Stimulated activated CD4-positive, alpha-beta T cell treated with anti-CD3 and anti-CD28 coated beads, Interleukin-15, amount 100 ng/mL, for 24 hours (primary cell): ENCODE data around the gene PNMA1.

ENCODE experiments used
- DNase-seq: peaks from one replicate; pipeline ENCODE4 v3.0.0-alpha.2; 2020

PNMA1 gene

DNA sequence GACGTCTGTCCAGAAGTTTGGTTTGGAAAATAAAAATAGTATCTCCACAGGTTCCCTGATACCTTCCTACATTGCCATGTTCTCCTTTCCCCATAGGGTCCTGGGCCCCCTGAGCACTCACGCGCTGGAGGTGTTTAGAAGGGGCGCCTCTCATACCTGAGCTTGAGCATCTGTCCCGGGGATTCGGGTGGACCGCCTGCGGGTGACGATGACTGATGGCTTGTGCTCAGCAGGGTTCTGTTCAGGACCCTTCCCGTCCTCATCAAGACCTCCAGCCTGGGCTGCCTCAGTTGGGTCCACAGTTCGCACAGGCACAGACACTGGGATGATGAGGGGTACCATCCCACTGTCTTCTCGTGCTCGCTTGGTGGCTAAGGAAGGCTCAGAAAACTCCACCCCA, 22.7 kb upstream of the PNMA1 start:
- no peak for DNase-seq

DNA sequence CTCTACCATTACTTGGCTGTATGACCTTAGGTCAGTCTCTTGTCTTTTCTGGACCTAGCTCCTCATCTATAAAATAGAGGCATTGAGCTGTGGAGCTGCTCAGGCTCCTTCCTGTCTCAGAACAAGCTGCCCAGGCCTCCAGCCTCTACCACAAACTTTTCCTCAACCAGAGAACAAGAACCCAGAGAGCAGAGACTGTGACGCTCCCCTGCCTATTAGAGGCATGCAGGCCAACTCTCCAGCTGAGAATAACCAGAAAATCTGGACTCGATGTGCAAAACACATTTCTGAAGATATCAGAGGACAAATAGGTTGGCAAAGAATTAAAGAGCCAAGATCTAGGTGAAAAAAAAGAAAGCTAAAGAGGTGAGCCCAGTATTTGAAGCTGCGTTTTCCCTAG, 17.8 kb upstream of the PNMA1 start:
- DNase-seq = no peak

DNA sequence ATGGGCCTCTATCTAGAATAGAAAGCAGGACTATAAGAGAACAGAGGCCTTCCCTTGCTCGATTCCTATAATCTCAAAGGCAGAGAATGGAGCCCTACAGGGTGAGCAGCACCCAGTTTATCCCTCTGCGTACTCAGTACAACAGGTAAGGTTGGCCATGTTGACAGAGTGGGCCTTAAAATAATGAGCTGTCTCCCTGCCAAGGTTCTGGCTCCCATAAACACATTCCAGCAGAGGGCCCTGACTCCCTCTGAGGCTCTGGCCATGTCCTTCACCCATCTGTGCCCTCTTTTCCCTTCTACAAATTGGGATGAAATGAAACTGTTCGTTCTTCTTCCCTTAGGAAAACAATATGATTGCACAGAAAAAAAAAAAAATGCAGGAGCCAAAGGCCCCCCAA, 16.9 kb upstream of the PNMA1 start:
- DNase-seq = no peak

DNA sequence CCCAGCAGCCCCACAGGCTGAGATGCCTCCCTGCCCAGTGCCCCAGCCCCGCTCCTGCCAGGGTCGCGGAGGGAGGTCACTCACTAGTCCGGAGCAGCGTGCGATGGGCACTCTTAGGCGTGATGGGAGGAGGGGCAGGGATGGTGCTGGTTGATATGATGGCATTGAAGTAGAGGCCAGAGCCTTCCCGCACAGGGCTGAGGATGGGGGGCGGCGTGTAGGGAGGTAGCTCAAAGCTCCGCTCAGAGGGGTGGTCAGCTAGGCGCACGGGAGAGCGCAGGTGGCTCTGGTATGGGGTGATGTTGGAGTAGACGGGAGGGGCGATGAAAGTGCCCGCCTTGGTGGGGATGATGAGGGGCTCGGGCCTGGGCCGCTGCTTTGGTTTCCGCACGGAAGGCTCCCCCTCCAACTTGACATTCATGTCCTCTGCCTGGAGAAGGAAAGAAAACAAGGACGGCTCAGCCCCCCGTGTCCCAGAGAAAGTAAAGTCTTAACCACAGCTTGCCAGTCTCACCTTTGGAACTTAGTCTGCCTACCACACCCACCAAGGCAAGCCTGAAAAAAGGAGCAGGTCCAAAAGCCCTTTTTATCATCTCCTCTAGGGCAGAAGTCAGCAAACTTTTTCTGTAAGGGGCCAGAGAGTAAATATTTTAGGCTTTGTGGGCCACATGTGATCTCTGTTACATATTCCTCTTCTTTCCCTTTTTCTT, 15.5 kb upstream of the PNMA1 start:
- no peak for DNase-seq

DNA sequence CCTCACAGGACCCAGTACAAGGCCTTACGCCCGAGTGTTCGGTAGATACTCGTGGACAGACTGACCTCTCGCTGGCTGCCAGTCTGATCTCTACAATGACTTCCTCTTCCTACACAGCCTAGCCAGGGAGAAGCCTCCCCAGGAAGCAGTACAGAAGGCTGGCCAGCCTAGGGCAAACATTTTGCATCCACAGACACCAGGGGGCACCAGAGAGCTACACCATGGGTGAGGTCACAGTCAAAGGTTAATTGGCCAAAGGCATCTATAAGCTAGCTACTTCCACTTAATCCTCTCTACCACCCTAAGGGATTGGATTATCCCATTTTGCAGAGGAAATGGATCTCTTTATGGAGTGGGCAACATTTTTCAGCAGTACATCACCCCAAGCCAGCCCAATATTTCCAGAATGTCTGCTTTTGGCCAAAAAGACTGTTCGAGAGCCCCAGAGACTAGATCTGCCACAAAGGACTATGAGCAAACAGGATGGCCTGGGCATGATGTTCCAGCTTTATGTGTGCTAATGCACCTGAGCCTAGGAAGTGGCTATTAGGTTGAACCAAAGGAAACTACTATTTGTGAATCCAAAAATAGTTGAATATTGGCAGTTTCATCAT, 14.6 kb upstream of the PNMA1 start:
- DNase-seq = peak; percentile 92

DNA sequence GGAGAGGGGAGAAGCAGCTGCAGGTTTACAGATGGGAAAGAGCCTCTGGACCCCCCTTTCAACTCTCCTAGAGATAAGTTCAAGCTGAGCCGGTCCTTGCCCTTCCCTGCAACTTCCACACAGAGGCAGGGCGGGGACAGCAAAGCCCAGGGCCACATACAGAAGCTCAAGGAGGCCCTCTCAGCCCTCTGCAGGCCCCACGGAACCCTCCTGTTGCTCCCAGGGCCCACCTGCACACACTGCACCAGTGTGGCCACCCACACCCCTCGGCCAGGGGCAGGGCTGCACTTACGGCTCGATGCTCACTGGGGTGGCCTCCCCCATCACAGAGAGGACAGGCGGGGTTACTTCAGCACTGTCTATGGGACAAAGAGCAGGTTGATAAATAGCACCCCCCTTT, 13.0 kb upstream of the PNMA1 start:
- peak; percentile 1 for DNase-seq

DNA sequence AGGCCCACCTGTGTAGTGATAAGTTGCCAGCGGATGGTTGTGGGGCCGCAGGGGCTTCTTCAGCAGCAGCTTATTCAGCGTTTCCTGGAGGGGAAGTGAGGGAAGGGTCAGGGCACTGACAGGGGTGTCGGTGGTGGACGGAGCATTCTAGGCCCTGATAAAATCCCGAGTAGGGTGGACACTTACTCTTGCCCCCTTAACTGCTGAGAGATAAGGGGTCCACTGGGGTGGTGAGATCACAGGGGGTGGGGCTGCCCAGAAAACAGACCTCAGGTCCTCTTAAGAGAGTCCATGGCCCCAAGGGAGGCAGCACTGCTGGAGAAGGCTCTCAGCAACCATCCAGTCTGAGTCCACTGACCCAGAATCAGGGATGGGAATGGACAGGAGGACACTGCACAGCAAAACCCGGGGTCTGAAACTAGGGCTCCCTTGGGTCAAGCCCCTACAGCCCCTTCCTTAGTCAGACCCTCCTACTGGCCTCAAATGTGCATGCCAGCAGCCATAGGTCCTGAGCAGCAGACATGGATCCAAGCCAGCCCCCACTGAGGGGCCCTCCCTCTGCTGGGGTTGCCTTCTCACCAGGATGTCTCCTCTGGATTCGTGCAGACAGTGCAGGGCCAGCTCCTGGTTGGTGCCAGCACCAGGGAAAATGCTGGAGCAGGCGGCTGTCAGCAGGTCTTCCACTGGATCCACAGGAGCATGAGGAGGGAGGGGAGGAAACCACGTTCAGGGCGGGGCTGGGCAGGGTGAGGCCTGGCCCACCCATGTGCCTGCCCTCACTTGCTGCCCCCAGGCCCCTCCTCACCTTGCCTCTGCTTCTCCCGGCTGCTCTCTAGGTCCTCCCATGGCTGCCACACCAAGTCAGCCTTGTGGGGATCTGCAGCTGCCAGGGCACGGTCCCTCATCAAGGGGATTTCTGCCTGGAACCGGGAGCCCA, 12.1 kb upstream of the PNMA1 start:
- DNase-seq = no peak

DNA sequence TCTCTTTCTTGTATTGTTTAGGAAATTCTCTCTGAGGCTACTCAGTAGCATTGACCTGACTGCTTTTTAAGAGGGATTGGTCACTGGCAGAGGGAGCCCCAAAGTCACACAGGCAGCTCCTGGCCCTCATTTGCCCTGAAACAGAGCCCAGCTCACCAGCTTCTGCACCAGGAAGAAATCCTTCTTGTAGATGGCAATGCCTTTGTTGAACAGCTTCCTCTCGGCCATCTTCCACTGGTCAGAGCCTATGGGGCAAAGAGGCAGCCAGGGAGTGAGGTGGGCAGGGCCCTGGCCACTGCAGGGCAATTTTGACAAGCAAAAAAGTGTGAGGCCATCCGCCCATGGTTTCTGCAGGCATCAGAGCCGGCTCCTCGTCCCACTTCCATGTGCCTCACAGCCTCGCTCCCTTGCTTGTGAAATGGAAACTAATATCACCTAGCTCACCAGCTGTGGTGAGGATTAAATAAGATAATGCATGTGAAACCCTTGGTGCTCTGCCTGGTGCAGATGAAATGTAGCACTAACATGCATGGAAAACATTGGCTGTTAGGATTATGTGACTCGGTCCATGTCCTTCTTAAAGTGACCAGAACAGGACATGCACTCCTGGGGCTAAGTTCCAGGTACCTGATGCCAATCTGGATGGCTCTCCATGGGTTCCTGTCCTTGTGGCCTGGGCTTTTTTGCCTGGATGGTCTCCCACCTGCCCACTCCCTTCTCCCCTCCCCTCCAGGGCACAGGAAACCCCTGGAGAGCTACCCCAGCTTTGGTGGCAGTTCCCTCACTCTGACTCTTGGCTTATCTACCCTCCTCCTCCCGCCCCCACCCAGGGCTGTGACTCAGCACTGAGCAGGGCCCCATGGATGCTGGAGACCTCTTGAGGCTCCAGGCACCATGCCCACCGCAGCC, 11.2 kb upstream of the PNMA1 start:
- DNase-seq = peak; percentile 43

DNA sequence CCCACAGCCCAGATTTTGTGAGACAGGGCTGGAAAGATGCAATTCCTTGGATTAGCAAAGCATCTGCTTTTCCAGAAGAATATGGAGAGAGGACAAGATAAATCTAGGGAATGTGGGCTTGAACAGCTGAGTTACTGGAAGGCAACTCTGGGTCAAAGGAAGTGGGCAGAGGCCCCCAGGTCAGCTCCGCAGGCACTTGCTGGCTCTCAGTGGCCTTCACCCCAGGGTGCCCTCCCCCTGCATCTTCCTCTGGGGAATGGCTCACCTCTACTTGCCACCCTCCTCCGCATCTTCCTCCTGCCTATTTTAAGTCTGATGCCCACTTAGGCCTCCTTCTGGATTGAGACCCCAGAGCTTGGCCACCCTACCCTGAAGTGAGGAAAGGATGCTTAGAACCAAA, 10.5 kb upstream of the PNMA1 start:
- DNase-seq = no peak

DNA sequence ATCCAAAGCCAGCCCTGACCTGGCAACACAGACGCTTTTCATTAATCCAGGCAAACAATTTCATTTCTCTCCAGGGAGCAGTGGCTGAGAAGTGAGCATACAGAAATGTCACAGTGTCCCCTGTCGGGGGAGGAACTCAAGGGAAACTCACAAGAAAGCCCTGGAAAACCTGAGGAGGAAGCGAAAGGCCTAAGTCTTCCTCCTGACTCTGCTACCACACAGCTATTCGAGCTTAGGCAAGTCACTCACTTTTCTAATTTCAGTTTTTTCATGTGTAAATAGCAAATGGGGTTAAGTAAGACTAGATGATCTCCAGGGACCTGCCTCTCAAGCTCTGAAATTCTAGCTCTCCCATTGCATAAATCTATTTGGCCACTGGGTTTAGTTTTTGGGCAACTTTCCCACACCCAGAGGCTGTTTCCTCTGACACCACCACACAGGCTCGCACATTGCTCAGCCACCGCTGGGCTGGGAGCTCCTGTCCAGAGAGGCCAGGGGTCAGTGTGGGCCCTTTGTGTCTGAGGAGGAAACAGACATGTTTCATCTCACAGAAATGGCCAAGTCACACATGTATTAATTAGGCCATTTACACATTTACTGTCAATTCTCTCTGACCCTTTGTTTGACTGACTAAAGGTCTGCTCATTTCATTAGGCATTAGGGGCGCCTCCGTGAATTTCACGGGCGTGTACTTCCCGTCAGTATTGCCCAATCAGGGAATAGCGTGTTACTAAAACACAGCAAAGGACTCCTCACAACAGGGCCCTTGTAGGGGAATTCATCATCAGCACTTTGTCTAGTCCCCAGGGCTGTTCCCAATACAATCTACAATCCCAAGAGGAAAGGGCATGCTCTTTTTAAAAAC, 9.8 kb upstream of the PNMA1 start:
- no peak for DNase-seq

DNA sequence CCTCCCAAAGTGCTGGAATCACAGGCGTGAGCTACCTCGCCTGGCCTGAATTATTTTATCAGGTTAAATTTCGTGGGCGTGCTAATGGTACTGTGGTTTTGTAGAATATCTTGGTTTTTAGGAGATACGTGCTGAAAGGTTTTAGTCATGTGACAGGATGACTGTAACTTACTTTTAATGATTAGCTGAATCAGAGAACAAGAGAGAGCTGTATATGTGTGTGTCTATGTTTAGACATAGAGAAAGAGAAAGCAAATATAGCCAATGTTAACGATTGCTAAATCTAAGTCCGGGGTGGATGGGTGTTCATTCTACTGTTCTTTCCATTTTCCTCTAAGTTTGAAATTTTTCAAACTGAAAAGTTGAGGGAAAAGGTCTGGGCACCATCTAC, 9.2 kb upstream of the PNMA1 start:
- no peak for DNase-seq

DNA sequence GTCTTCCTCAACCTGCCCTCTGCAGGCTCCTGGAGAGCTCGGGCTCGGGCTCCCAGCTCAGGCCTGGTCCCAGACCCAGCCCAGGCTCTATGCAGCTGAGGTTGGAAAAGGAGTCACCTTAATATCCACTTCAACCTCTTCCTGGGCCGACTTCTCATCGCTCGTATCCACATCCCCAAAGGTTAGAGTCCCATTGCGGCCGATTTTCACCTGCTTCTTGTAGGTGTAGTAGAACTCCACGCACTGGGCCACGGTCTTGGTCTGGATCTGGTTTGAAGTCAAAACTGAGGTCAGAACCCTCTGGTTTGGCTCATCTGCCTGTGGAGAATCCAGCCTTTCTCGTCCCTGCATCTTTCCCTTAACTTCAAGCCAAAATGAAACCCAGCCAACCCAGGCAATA, 8.4 kb upstream of the PNMA1 start:
- DNase-seq = no peak

DNA sequence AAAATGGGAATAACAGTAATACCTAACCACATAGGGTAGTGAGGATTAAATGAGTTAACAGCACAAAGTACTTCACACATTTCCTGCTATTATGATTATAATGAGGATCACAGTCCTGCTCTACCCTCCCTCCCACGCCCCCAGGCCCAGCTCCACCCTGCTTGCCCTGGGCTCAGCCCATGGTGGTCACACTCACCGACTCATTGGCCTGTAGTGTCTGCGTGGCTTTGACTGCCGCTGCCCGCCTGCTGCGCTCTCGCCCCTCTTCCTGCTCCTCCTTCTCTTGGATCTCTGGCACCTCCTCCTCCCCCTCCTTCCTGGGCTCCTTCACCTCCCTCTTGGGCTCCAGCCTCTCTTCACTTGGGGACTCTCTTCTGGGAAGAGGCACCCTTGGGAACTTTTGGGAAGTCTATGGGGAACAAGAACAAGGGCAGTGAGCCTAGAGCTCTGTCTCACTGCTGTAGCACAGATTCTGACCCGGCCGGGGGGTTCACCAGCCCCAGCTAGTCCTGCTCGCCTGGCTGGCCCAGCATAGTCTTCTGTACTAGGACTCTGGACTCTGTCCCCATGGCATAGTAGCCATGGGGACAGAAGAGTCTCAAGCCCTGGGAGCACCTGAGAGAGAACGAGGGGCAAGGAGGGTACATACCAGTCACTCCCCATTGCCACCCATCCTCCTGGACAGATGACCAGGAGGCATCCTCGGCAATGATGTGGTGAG, 7.1 kb upstream of the PNMA1 start:
- no peak for DNase-seq

DNA sequence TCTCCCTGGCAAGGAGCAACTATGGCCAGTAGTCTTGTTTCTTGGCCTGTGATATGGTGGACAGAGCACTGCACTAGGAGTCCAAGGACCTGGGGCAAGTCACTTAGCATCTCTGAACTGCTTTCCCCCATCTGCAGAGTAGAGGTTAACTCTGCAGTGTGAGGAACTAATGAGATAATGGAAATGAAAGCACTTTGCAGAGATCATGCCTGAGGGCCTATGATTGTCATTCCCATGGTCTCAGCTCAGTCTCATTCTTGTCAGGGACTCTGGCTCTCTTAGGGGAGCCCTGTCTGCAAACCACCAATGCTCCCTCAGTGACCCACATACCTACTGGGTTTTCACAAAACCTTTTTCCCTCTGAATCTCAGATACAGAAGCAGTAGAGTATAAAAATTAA, 6.5 kb upstream of the PNMA1 start:
- DNase-seq = no peak

DNA sequence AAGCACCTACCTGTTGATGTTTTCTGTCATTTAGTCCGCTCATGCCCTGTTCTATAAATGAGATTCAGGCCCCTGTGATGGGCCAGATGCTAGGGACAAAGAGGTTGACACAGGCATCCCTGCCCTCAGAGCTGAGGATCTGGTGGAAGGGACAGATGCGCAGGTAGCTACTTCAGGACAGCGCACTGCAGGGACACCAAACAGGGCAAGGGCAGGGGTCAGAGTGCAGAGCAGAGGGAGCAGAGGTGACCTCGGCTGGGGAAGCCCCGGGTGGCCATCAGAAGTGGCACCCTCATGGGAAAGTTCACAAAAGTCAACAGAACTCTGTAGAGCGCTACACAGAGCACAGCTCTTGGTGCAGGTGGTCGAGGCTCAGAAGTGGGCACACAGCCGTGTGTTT, 5.6 kb upstream of the PNMA1 start:
- DNase-seq = no peak

DNA sequence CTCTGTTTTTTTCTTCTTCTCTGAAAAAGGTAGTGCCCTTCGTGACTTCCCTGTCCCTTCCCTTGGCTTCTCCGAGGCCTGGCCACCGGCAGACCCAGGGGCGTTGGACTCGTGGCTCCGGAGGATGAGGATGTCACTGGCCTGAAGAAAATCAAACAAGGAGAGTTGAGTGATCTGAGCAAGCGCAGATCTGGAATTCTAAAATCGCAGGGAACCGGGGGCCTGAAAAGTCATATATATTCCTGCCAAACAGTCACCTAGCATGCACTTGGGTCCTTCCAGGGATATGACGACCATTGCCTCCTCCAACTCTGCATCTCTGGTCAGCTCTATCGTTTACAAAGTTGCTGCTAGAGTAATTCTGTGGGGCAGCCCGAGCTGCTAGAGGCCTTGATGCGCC, 5.2 kb upstream of the PNMA1 start:
- DNase-seq = no peak

DNA sequence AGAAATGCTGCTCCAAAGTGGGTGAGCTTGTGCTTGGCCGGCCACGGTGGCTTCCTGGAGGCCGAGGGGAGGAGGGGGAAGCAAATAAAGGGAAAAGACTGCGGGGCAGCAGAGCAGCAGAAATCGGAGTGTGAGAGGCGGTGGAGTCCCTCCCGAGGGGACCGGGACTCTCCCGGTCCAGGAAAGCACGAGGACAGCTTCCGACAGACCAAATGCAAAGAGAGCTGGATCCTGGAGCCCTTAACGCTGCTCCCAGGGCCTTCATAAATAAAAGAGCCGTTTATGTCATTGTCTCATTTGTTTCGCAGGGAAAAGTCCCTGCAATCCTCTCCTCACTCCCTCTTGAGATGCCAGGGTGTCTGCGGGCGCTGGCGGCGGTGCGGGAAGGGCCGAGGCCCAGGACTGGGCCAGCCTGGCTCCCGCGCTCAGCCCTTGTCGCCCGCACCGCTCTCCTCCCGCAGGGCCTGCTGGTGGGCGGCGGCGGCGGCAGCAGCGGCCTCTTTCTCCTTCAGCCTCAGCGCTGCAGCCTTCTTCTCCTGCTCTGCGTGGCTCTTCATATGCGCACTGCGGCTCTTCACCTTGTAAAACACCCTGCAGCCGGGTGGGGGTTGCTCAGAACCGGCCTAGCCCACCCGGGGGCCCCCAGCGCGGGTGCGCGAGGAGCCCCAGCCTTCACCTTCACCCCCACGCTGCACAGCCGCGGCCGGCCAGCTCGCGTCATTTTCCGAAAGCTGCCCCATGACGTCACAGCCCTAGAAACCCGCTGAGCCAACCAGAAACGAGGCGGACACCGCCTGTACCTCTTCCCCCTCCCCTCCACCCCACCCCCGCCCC, 4.5 kb upstream of the PNMA1 start:
- DNase-seq = no peak

DNA sequence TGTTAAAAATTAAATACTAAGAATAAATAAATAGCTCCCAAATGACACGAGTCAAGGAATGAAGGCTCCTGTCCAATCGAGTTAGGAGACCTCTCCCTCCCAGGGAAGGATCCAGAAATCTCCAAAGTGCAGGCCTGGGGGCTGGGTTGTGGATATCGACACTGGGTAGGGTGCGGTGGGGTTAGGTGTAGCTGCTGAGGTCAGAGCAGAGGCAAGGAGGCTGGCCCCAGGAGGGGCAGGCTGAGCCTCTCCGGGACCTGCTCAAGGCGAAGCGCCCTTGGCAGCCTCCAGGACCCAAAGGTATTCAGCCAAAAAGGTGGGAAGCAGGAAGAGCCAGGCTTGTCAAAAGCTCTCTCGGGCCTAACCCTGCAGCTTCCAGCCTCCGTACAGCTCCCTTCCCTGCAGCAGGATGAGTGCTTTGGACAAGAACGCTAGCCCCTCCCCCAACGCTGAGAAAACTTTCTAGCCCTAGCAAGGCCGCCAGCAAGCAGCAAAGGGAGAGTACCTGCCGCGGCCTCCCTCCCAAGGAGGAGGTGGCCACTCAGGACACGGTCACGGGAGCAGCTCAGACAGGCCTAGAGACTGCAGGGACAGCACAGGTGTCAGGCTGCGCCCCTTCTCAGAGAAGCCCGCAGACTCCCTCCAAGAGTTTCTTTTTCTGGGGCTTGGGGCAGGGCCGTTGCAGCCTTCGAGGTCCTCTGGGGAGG, 3.7 kb upstream of the PNMA1 start:
- no peak for DNase-seq

DNA sequence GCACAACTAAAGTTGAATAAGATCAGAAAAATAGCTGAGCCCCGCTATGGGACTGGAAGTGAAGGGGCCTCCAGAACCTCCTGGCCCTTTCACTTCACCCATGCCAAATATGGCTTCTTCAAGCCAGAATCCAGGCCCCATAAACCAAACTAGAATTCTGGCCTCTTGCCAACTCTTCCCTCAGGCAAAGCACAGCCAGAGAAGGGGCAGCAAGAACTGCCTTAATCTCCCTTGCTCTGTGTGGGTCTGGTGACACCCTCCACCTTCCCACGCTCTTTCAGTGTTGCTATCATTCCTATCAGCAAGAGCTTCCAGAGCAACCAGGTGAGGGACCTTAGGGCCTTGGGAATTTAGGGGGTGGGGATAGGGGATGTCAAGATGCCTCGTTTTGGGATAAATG, 3.1 kb upstream of the PNMA1 start:
- DNase-seq = no peak

DNA sequence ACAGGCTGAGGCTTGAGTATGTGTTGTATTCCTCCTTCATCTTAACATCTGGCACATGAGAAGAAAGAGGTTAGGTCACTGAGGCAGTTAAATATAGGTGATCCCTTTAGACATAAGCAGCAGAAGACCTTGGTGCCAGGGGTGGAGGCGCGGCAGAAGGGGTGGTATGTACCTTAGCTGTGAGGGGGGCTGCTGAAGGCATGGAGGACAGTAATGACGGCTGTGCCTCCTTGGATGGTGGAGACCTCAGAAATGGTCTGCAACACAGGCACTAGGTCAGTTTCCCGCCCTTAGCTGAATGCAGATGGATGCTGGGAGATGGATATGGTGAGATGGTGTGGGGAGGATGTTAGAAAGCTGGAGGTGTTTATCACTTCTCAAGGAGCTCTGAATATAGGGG, 1.5 kb upstream of the PNMA1 start:
- DNase-seq = no peak
